ENCODE data around the gene RAPGEF1.

- TF ChIP-seq REST (IDR thresholded peaks at IDR 0.05; ENCODE audit: insufficient read depth in 1 of 2, low read depth in 2 of 2, low read length in 2 of 2) (no peak), POLR2AphosphoS5 (IDR thresholded peaks at IDR 0.05; ENCODE audit: low read depth, low read length) (no peak), TAF1 (IDR thresholded peaks at IDR 0.05; ENCODE audit: borderline replicate concordance, insufficient read depth, low read length) (no peak), SIN3A (IDR thresholded peaks at IDR 0.05; ENCODE audit: borderline replicate concordance, insufficient read depth, low read length) (no peak)
These were observed 161.0 kb downstream of the RAPGEF1 start for GRCh38 chr9:131578731-131579504.
